ENCODE results near the gene ZNF735.
"Not testable (repeated sequence)": the region's sequence is repeated elsewhere in the genome, so short reads cannot be mapped to it uniquely, and the experiment has no call there.

Gene ZNF735

GRCh38 chr7:64206903-64207302 is at the start of gene ZNF735:
Gene ZNF735 (plus strand): TSS chr7:64207203. CDS start chr7:64207203, 0 bp downstream.
- DNase-seq (ENCODE audit: low spot score), result no peak

GRCh38 chr7:64170974-64171373 is 36.0 kb upstream of the ZNF735 start:
- DNase-seq (ENCODE audit: low spot score), result not testable (repeated sequence)

- DNase-seq (ENCODE audit: low spot score), result no peak
Measured at GRCh38 chr7:64174328-64174727, 32.7 kb upstream of the ZNF735 start.

DNA sequence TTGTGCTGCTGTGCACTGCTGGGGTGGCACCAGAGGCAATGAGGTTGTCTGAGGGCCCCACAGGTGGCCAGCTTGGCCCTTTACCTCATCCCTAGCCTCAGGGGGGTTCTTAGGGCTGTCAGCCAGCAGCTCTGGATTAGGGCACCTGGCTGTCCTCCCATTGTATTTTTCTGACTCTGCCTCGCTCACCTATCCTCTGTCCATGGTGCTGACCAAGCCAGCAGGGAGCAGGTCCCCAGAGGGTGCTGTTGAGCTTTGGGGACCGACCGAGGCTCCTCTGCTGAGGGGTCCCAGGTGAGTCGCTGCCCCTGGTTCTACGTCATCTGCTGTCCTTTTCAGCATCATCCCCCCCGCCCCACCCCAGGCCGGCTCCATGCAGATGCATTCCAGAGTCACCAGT is 32.1 kb upstream of the ZNF735 start:
- DNase-seq (ENCODE audit: low spot score), result no peak

DNA sequence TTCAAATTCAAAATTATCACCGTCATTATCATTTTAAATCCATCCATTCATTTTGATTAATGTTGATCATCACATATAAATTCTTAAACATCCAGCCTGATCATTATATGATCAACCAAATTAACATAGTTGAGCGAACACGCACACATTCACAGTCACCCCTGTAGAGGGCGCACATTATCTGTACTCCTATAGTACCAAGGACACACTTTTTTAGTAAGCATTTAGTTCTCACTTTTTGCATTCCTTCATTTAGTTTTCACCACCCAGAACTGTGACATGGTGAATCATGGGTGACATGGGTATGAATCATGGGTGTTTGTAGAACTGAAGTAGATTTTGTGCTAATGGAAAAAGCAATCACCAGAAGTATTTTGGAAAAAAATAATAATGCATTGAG is 26.0 kb upstream of the ZNF735 start:
- no peak for DNase-seq (ENCODE audit: low spot score)

- DNase-seq (ENCODE audit: low spot score), result no peak
Measured at GRCh38 chr7:64181586-64181985, 25.4 kb upstream of the ZNF735 start.

GRCh38 chr7:64182036-64182790 is 24.8 kb upstream of the ZNF735 start:
- DNase-seq (ENCODE audit: low spot score), result no peak

GRCh38 chr7:64183126-64183742 is 23.8 kb upstream of the ZNF735 start:
- no peak for DNase-seq (ENCODE audit: low spot score)

GRCh38 chr7:64183827-64184372 is 23.1 kb upstream of the ZNF735 start:
- no peak for DNase-seq (ENCODE audit: low spot score)

- no peak for DNase-seq (ENCODE audit: low spot score)
Measured at GRCh38 chr7:64184376-64184775, 22.6 kb upstream of the ZNF735 start.

- no peak for DNase-seq (ENCODE audit: low spot score)
Measured at GRCh38 chr7:64187408-64187807, 19.6 kb upstream of the ZNF735 start.

- DNase-seq (ENCODE audit: low spot score), result no peak
Measured at GRCh38 chr7:64192148-64192704, 14.8 kb upstream of the ZNF735 start.

- DNase-seq (ENCODE audit: low spot score), result no peak
Measured at GRCh38 chr7:64192775-64193174, 14.2 kb upstream of the ZNF735 start.

GRCh38 chr7:64219710-64220298 is 12.8 kb downstream of the ZNF735 start:
- DNase-seq (ENCODE audit: low spot score), result not testable (repeated sequence)

GRCh38 chr7:64223366-64223765 is 16.4 kb downstream of the ZNF735 start:
- no peak for DNase-seq (ENCODE audit: low spot score)

DNA sequence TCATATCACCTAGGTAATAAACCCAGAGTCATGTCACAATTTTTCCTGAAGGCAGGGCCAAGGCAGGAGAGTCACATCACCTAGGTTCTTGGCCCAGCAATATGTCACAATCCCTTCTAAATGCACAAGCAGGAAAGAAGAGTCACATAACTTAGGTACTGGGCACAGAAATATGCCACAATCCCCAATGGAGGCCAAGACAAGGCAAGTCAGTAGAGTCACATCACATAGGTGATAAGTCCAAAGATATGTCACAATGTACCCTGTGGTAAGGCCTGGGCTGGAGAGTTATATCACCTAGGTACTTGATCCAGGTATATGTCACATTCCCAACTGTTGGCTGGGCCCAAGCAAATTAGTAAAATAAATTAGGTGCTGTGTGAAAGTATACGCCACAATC is 21.2 kb downstream of the ZNF735 start, which contains the start of gene ZNF679:
TSS of gene ZNF679 (plus strand) at position 301 of the 400 bp plus-strand sequence. CDS start 20,644 bp downstream, outside the sequence.
- not testable (repeated sequence) for DNase-seq (ENCODE audit: low spot score)

DNA sequence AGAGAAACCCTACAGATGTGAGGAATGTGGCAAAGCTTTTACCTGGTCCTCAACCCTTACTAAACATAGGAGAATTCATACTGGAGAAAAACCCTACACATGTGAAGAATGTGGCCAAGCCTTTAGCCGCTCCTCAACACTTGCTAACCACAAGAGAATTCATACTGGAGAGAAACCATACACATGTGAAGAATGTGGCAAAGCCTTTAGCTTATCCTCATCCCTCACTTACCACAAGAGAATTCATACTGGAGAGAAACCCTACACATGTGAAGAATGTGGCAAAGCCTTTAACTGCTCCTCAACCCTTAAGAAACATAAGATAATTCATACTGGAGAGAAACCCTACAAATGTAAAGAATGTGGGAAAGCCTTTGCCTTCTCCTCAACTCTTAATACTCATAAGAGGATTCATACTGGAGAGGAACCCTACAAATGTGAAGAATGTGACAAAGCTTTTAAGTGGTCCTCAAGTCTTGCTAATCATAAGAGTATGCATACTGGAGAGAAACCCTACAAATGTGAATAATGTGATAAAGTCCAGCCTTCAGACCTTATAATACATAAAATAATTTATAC is 59.4 kb downstream of the ZNF735 start:
- DNase-seq (ENCODE audit: low spot score), result no peak

All from GM03348 (cell line).